Activated naive CD8-positive, alpha-beta T cell treated with anti-CD3 and anti-CD28 coated beads, Interleukin-2, amount 50 U/mL, for 24 hours (primary cell): ENCODE measurements around the gene KIF20A.

Experiments
- ATAC-seq: fragments of 150-1000 bp; cut with Tn5 transposase; one replicate; pipeline ENCODE4 v1.10.0; 2021
- DNase-seq: peaks from one replicate; pipeline ENCODE4 v3.0.0; 2021
- H3K27ac Mint-ChIP-seq: one replicate; pipeline ENCODE4 v1.8.0; 2021; ENCODE audit warnings: mild to moderate bottlenecking, mixed read lengths
- H3K27me3 Mint-ChIP-seq: one replicate; pipeline ENCODE4 v1.8.0; 2021; ENCODE audit warnings: mixed read lengths
- H3K36me3 Mint-ChIP-seq: one replicate; pipeline ENCODE4 v1.8.0; 2021; ENCODE audit warnings: low read depth, mixed read lengths
- H3K4me1 Mint-ChIP-seq: one replicate; pipeline ENCODE4 v1.8.0; 2021; ENCODE audit warnings: mixed read lengths
- H3K4me3 Mint-ChIP-seq: one replicate; pipeline ENCODE4 v1.8.0; 2021; ENCODE audit warnings: mild to moderate bottlenecking, moderate library complexity, mixed read lengths
- H3K9me3 Mint-ChIP-seq: one replicate; pipeline ENCODE4 v1.8.0; 2021; ENCODE audit warnings: mixed read lengths

The KIF20A gene

GRCh38 chr5:138216799-138217198, 37.9 kb downstream of the KIF20A start:
- Mint-ChIP-seq H3K4me1 (peaks cover 16% of the 10 kb centered on the region), H3K36me3 (peaks cover 3% of the 10 kb centered on the region), H3K27ac (no peak overlapping the region), H3K9me3 (no peaks in the 10 kb centered on the region), H3K27me3 (peaks cover 9% of the 10 kb centered on the region), H3K4me3 (no peak overlapping the region)
- no peak for DNase-seq
- no peak for ATAC-seq

GRCh38 chr5:138223532-138223931, 44.6 kb downstream of the KIF20A start:
- Mint-ChIP-seq H3K36me3 (peaks cover 2% of the 10 kb centered on the region), H3K4me3 (no peak overlapping the region), H3K9me3 (peaks cover 9% of the 10 kb centered on the region), H3K27ac (no peak overlapping the region), H3K4me1 (peaks cover 5% of the 10 kb centered on the region), H3K27me3 (peaks cover 18% of the 10 kb centered on the region)
- no peak for DNase-seq
- no peak for ATAC-seq

- Mint-ChIP-seq H3K4me1 (peaks cover 5% of the 10 kb centered on the region), H3K9me3 (peaks cover 9% of the 10 kb centered on the region), H3K27me3 (peaks cover 14% of the 10 kb centered on the region), H3K4me3 (no peak overlapping the region), H3K27ac (no peak overlapping the region), H3K36me3 (peaks cover 2% of the 10 kb centered on the region)
- DNase-seq (no peak), ATAC-seq (no peak)
Observed at GRCh38 chr5:138224712-138225111, 45.8 kb downstream of the KIF20A start.

GRCh38 chr5:138226910-138227309, 48.0 kb downstream of the KIF20A start:
- Mint-ChIP-seq H3K27me3 (peaks cover 19% of the 10 kb centered on the region), H3K36me3 (peaks cover 2% of the 10 kb centered on the region), H3K4me3 (no peak overlapping the region), H3K9me3 (peaks cover 9% of the 10 kb centered on the region), H3K4me1 (peaks cover 5% of the 10 kb centered on the region), H3K27ac (no peak overlapping the region)
- no peak for ATAC-seq
- no peak for DNase-seq

- Mint-ChIP-seq H3K27me3 (peaks cover 14% of the 10 kb centered on the region), H3K4me1 (no peaks in the 10 kb centered on the region), H3K27ac (no peak overlapping the region), H3K36me3 (peaks cover 2% of the 10 kb centered on the region), H3K9me3 (peaks cover 9% of the 10 kb centered on the region), H3K4me3 (no peak overlapping the region)
- DNase-seq (no peak), ATAC-seq (no peak)
Observed at GRCh38 chr5:138229387-138229786, 50.5 kb downstream of the KIF20A start.

- no peak for ATAC-seq
Observed at GRCh38 chr5:138230261-138230660, 51.3 kb downstream of the KIF20A start.

GRCh38 chr5:138230981-138231589, 52.2 kb downstream of the KIF20A start:
- ATAC-seq, result no peak
- Mint-ChIP-seq H3K36me3 (peaks cover under 1% of the 10 kb centered on the region), H3K27me3 (peaks cover 17% of the 10 kb centered on the region), H3K9me3 (peaks cover 4% of the 10 kb centered on the region), H3K27ac (no peak overlapping the region), H3K4me1 (no peaks in the 10 kb centered on the region), H3K4me3 (no peak overlapping the region)
- DNase-seq, result no peak

More at GRCh38 chr5:138230261-138230660, 51.3 kb downstream of the KIF20A start:
- peaks cover 9% of the 10 kb centered on the region for H3K9me3 Mint-ChIP-seq
- no peak overlapping the region for H3K27ac Mint-ChIP-seq
- no peak for DNase-seq
- peaks cover 16% of the 10 kb centered on the region for H3K27me3 Mint-ChIP-seq
- peaks cover 2% of the 10 kb centered on the region for H3K36me3 Mint-ChIP-seq
- no peaks in the 10 kb centered on the region for H3K4me1 Mint-ChIP-seq
- H3K4me3 Mint-ChIP-seq, result no peak overlapping the region

GRCh38 chr5:138233280-138233679, 54.4 kb downstream of the KIF20A start:
- Mint-ChIP-seq H3K4me1 (no peaks in the 10 kb centered on the region), H3K27me3 (peaks cover 27% of the 10 kb centered on the region), H3K36me3 (no peaks in the 10 kb centered on the region), H3K27ac (no peak overlapping the region), H3K9me3 (no peaks in the 10 kb centered on the region), H3K4me3 (no peak overlapping the region)
- DNase-seq, result no peak
- ATAC-seq, result no peak

- Mint-ChIP-seq H3K9me3 (no peaks in the 10 kb centered on the region), H3K27me3 (peaks cover 35% of the 10 kb centered on the region), H3K4me1 (no peaks in the 10 kb centered on the region), H3K36me3 (no peaks in the 10 kb centered on the region), H3K27ac (no peak overlapping the region), H3K4me3 (no peak overlapping the region)
- ATAC-seq (no peak), DNase-seq (no peak)
Observed at GRCh38 chr5:138234651-138235050, 55.7 kb downstream of the KIF20A start.
